A673 (cell line): ENCODE measurements around the gene SPAG16.
"Not testable (repeated sequence)": the region's sequence is repeated elsewhere in the genome, so short reads cannot be mapped to it uniquely, and the experiment has no call there.

Source experiments
- CTCF ChIP-seq: fragments of 300-800, 200-600 bp; sonication (generic); conservative IDR thresholded peaks from 2 replicates; pipeline ENCODE4 v1.5.1; 2017; ENCODE audit warnings: low read depth, mild to moderate bottlenecking, antibody characterized with exemption, low read length, moderate library complexity, mixed read lengths
- EZH2 ChIP-seq: fragments of 200-600 bp; sonication (generic); IDR thresholded peaks from 2 replicates; pipeline ENCODE4 v1.6.1; 2017; ENCODE audit warnings: borderline replicate concordance, low read depth, mild to moderate bottlenecking, mixed read lengths, antibody characterized with exemption, low read length; ENCODE audit not compliant: poor library complexity, severe bottlenecking

GRCh38 chr2:213408426-213409070, 124.3 kb downstream of the SPAG16 start:
- TF ChIP-seq EZH2, CTCF: not testable (repeated sequence)
